ENCODE results near the gene SGTA.
"Not testable (repeated sequence)": the region's sequence is repeated elsewhere in the genome, so short reads cannot be mapped to it uniquely, and the experiment has no call there.

SGTA gene, protein sequence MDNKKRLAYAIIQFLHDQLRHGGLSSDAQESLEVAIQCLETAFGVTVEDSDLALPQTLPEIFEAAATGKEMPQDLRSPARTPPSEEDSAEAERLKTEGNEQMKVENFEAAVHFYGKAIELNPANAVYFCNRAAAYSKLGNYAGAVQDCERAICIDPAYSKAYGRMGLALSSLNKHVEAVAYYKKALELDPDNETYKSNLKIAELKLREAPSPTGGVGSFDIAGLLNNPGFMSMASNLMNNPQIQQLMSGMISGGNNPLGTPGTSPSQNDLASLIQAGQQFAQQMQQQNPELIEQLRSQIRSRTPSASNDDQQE

DNA sequence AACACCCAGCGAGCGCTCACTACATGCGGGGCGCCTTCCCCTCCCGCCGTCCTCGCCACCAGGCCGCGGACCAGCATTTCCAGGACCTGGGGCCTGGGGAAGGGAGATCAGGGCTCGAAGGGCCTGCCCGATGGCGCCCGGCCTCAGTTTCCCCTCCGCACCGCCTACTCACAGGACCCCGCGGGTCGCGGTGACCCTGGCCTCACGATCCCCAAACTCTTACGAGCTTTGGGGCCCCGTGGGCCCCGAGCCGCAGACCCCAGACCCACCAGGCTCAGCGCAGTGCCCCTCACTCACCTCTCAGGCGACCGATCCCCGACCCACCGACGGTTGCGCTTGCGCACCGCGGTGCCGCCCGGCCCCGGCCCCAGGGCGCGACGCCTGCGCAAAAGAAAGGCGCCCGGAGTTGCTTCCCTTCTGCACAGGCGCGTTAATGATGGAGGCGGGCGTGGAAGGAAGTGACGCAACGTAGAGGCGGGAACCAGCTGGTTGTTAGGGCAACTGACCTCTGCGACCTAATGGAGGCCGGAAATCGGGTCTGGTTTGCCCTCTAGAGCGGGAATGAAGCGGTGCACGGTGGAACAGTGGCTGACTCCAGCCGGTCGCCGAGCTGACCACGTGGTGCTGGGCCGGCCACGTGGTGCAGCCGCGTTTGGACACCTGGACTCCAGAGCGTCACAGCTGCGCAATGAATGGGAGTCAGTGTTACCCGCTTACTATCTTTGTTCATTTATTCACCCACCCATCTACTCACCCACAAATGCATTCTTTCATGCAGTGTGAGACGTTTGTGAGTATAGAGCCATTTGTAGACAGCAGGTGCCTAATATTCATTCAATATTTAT, at the start of gene SGTA:
SGTA (minus strand) TSS at position 338 of the 845 bp plus-strand sequence. CDS start 14,205 bp downstream, outside the sequence.
- peak; percentile 91 to 97 for DNase-seq

DNA sequence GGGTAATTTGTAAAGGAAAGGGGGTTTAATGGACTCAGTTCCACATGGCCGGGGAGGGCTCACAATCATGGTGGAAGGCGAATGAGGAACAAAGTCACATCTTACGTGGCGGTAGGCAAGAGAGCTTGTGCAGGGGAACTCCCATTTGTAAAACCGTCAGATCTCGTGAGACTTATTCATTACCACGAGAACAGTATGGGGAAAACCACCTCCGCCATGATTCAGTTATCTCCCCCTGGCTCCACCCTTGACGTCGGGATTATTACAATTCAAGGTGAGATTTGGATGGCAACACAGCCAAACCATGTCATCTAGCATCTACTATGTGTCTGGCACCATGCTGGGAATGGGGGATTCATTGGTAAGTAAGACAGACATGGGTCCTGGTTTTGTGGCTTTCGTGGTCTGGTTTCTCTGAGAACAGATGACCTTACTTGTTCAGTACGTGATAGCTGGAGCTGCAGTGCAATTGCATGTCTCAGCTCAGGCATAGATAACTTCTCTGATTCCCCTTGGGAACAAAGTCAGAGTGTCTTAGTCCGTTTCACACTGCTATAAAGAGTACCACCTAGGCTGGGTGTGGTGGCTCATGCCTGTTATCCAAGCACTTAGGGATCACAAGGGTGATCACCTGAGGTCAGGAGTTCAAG, 44.9 kb upstream of the SGTA start:
- DNase-seq, result no peak

DNA sequence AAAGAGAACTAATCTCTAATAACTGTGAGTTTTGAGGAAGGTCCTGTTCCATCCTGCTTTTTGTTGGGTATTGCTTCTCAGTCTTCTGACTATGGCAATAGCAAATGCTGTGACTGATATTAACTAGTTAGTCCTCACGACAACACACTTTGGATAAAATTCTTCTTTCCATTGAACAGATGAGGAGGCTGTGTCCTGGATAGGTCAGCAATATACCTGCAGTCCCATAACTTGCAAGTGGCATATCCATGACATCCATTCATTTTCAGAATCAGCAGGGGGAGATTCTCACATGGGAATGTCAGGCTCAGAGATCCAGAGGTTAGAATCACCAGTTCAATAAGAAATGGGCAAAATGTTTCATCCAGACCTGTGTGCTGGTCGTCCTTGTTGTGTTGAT, 43.9 kb upstream of the SGTA start:
- no peak for DNase-seq

DNA sequence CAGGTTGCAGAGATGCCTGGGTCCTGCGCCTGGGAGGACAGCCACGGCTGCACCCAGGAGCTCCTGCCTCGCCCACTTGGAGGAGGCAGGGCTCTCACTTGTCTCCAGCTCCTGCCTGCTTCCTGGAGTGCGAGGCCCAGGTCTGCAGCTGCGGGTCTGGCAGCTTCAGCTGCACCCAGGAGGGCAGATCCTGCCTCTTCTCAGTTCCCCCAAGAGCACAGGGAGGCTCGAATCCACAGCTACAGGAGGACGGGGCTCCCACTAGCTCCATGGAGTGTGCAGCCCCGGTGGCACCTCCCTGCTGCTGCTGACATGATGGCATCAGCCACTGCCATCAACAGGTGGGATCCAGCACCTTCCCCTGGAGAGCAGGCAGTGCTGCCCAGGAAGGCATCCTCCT, 41.1 kb upstream of the SGTA start:
- DNase-seq, result no peak

DNA sequence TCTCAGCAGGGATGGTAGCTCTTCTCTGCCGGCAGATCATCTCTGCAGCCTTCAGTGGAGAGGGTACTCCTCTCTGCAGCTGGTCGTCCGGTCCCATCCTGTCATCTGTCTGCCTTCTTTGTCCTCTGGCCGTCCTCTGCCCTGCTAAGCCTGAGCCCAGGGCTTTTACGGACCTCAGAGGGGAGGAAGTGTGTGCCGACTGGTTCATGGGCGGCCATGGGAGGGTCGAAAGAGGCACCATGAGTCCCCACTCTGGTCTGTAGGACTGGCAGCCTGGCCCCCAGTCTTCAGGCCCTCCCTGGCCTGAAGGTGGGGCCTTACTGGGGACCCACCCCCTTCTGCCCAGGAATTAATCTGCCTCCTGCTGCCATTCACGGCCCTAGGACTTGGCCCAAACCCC, 40.6 kb upstream of the SGTA start:
- DNase-seq, result no peak

DNA sequence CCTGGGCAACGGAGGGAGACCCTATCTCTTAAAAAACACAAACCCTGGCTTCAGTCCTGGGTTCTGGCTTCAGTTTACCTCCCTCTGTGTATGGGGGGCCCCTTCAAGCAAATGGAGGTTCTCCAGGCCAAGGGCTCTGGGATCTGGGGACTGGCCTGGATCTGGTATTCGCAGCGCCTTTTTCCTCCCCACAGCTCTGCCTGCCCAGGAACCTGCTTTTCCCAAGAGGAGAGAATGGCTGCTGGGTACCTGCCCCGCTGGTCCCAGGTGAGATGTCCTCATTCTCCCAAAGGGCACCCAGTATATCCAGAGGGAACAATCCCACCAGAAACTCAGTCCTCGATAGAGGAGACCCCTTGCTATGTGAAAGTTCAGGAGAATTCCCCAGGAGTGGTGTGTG, 39.8 kb upstream of the SGTA start:
- no peak for DNase-seq

DNA sequence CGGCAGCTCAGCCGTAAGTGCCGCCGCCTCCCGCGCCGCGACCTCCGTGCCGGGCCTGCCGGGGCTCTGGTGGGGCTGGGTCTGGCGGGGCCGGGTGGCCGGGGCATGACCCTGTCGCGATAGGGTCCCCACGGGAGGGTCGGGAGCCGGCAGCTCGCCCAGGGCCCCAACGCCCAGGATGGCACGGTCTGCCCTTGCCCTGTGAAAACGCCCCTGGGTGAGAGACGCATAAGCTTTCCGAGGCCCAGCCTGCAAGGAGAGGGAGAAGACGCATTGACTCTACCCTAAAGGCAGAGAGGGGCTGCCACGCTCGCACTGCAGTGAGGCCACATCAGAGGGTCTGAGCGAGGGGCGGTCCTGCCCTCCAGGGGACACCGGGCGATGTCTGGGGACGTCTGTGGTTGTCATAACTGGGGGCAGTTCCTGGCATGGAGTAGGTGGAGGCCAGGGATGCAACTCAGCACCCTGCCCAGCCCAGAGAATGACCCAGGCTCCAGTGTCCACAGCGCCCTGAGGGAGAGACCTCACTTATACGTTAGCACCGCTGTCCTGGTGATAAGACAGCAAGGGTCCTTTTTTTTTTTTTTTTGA, 37.1 kb upstream of the SGTA start:
- no peak for DNase-seq

DNA sequence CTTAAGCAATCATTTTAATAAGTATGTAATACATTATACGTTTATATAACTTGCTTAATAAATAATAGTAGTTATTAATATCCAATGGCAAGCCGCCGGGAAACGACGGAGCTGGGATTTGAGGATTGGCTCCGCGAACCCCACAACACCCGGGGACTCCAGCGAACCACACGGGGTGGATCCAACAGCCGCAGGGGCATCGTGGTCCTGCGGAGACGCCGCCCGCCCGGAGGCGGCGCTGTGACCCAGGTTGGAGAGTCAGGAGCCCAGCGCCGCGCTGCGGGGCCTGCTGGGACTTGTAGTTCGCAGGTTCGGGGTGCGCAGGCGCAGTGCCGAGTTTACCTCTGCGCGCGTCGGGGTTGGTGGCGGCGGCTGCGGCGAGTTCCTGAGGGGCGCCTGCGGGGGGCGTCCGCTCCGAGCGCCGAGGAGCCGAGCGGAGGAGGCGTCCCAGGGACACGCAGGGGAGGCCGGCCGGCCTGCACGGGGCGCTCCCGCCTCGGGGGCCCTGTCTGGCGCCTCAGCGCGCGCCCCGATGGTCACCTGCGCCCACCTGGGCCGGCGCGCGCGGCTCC, 36.6 kb upstream of the SGTA start, which contains the start of gene ZNF554:
ZNF554 (plus strand) TSS at position 329 of the 572 bp plus-strand sequence; CDS start at position 533, 204 bp downstream.
- DNase-seq, result peak; percentile 96 to 100

DNA sequence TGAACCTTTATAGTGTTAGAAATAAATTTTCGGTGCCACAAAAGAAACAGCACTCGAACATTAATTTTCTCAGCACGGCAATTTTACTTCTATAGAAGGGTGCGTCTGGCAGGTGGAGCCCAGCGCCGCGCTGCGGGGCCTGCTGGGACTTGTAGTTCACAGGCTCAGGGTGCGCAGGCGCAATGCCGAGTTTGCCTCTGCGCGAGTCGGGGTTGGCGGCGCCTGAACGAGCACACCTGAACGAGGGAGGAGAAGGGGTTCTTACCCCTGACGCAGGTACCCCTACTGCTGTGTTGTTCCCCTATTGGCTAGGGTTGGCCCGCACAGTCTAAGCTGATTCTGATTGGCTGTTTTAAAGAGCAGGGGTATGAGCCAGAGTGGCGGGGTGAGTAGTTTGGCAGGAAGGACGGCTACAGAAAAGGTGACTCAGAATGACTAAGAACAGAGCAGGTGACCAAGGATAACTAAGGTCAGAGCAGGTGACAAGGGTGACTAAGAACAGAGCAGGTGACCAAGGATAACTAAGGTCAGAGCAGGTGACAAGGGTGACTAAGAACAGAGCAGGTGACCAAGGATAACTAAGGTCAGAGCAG, 34.3 kb upstream of the SGTA start:
- not testable (repeated sequence) for DNase-seq

DNA sequence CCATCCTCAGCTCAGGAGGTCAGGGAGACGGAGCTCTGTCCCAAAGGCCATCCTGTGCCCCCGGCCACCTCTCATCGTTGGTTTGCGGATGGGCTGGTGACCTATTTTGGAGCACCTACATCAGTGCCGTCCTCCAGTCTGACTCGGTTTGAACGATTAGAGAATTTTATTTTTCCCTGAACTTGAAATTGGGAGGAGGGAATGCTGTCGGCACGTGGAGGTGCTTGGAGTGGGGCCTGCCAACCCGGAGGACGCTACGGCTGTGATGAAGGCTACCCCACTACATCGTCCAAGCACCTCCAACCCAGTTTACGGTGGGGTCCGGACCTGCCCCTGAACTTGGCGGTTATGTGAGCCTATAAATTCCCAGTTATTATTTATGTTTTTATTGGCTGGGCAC, 33.6 kb upstream of the SGTA start:
- DNase-seq, result no peak

DNA sequence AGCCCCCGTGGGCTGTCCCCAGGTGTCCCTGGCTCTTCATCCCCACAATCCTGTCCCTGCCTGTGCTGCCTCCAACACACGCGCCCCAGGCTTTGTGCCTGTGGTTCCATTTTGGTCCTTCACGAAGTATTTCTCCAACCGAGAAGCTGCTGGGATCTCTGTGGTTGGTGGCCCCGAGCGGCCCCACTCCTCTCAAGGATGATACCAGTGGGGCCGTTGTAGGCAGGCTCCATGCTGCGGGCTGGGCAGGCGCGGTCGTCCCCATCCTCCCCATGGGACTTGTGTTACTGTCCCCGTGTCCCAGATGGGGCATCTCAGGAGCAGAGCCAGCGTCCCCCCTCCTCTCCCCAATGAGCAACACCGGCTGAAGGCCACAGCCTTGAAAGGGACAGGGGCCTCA, 32.9 kb upstream of the SGTA start:
- no peak for DNase-seq

DNA sequence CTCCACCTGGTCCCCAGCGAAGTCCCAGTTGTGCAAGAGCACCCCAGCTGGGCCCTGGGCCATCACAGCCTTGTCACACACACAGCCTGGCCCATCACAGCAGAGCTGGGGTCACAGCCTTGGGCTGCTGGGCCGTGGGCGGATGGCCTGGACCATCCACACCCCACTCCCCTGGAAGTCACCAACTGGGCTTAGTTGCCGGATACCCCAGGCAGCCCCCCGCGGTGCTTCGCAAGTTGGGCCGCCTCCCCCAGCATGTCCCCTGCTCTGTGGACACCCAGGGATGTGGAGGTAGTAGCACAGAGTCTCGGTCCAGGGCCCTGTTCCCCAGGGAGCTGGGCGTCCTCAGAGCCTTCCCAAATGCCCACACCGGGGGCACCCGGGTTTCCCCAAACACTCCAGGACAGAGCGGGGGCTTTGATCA, 32.1 kb upstream of the SGTA start:
- DNase-seq, result no peak

DNA sequence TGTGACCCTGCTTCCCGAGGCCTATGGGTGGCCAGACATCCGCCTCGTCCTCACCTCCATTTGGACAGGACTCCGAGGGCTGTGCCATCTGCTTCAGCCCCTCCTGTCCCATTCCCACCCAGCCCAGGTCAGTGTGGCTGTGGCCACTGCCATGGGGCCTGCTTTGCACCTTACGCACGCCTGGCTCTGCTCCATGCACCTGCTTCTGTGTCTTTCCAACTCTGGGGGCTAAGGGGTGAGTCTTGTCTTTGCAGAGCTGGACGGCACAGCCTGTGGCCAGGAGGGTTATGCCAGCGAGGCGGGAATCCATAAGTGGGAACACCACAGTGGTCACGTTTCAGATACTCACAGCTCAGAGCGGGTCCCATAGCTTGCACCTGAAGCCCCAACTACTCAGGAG, 31.4 kb upstream of the SGTA start:
- DNase-seq, result no peak

DNA sequence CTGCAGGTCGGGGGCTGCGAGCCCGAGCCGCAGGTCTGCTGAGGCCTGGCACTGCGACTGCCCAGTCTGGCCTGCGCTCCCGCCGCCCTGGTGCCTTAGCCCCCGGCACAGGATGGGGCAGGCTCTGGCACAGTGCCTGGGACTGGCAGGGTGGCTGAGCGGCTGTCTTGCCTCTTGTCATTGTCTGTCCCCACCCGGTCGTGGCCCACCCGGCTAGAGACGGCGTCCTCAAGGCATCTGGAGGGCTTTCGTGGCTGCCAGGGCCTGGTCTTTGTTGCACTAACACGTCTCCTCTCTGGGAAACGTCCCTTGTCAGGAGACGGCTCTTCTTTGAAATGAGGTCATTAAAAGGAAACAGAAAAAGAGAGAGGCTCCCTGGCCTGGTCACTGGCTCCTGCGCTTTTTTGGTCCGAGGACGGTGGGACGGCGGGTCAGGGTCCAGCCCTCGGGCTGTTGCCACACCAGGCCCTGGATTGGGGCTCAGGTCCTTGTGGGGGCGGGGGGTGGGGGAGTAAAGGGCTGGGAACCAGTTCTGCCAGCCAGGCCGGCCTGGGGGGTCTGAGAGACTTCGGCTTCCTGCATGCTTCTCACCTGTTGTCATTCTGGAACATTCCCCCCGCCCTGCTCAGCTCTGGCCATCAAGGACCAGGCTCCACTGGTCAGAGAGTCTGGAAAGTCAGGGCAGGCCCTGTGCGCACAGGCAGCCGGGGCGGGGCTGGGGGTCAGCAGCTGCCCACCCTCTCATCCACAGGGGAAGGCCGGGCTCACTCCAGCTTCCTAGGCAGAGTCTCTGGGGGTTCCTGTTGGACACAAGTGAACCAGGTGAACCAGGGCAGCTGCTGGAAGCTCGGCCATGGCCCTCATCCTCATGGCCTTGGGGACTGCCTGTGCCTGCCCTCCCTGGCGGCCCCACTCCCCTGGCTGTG, 30.4 kb upstream of the SGTA start:
- no peak for DNase-seq

DNA sequence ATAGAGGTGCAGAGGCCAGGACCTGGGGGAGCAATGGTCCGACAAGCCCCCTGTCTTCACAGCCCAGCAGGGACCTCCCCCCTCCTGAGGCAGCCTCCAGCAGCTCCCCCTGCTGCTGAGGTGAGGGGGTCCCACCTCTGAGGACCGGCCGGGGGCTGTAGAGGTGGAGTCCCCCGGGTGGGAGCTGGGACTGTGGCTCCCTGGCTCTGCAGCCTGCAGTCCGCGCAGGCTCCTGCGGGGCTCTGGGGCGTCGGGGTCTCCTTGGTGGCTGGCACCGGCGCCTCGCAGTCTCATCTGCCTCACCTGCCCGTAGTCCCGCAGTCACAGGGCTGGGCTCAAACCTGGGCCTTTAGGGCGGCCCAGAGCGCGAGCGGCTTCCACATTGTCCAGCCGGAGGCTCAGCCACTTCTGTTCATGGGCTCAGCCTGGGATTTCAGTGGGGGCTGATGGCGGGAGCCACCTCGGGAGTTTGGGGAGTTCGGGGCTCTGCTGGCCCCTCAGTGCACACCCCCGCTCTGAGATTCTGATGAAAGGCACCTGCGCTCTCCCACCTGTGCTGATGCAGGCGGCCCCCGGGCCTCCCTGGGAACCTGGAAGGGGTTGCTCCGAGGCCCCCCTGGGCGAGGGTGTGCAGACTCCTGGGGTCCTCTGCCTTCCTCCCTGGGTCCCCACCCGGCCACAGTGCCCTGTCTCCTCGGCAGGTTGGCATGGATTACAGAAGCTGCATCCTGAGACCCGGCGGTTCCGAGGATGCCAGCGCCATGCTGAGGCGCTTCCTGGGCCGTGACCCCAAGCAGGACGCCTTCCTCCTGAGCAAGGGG, 29.6 kb upstream of the SGTA start:
- DNase-seq, result no peak

DNA sequence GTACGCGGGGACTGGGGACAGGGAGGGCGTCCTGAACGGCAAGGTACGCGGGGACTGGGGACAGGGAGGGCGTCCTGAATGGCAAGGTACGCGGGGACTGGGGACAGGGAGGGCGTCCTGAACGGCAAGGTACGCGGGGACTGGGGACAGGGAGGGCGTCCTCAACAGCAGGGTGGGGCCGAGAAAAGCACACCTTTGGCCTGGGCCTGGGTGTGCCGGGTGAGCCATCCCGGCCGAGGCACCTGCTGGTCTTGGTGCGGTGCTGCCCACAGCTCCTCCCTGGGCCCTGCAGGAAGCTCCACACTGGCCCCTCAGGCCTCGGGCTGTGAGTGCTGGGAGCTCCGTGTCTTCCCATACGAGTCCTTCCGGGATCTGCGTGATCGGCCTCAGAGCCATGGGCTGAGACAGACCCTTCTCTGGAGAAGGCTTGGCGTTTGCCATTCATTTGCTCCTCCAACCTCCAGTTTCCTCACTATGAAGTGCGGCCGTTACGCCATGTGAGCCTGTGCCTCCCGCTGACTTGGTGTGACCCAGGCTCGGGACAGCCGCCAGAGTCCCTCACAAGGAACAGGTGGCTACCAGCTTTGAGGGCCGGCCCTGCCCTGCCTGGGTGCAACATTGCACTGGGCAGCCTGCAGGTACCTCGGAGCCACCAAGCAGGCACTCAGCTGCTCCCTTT, 28.8 kb upstream of the SGTA start:
- DNase-seq, result no peak

DNA sequence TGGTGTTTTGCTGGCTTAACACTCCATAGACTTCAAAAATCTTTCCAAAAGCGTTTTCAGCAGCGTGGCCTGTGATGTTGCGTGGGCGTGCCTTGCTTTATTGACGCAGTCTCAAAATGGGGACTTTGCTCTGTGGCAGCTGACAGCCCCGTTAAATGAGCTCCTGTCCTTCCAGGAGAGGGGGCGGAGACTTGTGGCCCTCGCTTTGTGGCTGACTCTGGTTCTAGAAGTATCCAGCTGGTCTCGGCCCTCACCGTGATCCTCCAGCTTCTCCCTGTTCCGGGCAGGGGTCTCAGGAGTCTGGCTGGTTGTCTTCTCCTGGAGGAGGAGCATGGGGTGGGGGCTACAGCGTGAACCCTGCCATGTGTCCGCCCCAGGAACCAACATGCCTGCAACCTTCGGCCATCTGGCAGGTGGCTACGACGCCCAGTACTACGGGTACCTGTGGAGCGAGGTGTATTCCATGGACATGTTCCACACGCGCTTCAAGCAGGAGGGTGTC, 28.2 kb upstream of the SGTA start:
- DNase-seq, result no peak

DNA sequence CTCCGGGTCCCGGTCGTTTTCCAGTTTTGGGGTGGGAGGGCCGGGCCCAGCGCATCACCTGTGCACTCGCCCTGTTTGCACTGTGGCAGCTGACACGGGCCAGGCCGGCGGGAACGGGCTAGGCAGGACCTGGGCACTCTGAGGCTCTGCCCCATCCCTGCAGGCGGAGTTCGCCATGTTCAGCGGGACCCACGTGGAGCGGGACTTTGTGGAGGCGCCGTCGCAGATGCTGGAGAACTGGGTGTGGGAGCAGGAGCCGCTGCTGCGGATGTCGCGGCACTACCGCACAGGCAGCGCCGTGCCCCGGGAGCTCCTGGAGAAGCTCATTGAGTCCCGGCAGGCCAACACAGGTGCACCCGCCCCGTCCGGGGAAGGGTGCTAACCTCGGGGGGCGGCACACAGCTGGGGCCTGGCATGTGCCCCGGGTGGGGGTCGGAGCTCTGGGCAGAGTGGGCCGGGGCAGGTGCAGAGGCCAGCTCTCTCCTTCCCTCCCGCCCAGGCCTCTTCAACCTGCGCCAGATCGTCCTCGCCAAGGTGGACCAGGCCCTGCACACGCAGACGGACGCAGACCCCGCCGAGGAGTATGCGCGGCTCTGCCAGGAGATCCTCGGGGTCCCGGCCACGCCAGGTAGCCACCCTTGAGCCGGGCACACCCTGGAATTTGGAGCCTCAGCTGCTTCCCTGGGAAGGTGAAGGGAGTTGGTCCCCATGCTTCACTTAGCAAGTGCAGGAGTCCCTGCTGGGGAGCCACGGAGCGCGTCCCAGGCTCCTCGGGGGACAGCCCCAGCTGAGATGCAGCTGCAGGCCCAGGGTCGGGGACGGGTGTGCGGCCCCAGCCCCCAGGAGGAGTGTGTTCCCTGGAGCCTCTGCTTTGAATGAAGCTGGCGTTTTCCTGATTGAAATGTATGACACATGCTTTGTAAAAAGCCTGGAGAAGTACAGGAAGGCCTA, 27.3 kb upstream of the SGTA start:
- no peak for DNase-seq
